ENCODE results near the gene ZP1. TPM values are rescaled to one million over a fixed set of nuclear protein-coding genes. Genes with fewer than 3 reads are reported as not detected.

Gene ZP1
- total and polyA plus RNA-seq, 2 of the 8 experiments (the other 6 are each of a cell fraction or from before 2014, with no cell fraction given): not detected

DNA sequence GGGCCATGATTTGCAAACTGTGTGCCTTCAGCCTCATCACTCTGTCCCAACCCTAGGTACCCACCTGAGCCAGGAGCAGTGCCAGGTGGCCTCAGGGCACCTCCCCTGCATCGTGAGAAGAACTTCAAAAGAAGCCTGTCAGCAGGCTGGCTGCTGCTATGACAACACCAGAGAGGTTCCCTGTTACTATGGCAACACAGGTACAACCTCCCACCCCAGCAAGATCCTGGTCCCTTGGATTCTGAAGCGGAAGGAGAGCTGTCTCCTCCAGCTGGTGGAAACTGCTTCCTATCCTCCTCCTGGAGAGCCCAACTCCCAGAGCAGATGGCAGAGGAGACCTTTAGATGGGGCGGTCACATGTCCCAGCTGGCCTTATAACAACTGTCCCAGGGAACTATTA is 2.9 kb downstream of the ZP1 start (continued):
- no peak for TF ChIP-seq SAP30 (IDR thresholded peaks at IDR 0.05; ENCODE audit: insufficient read depth, insufficient replicate concordance, low read length)
- TF ChIP-seq EP300 (IDR thresholded peaks at IDR 0.05; ENCODE audit: borderline replicate concordance in 1 of 2, low read depth in 2 of 2, low read length in 2 of 2): no peak
